NCI-H2227 (cell line): ENCODE measurements around the gene PLP1.
"Not testable (repeated sequence)": the region's sequence is repeated elsewhere in the genome, so short reads cannot be mapped to it uniquely, and the experiment has no call there.

Experiments
- DNase-seq: peaks from one replicate; lab custom pipeline; 2025; ENCODE audit not compliant: unreplicated experiment; lab: John Stamatoyannopoulos, UW

The PLP1 gene

DNA sequence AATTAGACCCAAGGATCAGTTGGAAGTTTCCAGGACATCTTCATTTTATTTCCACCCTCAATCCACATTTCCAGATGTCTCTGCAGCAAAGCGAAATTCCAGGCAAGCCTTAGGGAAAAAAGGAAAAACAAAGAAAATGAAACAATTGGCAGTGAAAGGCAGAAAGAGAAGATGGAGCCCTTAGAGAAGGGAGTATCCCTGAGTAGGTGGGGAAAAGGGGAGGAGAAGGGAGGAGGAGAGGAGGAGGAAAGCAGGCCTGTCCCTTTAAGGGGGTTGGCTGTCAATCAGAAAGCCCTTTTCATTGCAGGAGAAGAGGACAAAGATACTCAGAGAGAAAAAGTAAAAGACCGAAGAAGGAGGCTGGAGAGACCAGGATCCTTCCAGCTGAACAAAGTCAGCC lies at the start of gene PLP1:
PLP1 (plus strand) TSS at position 295 of the 400 bp plus-strand sequence. CDS start 156 bp downstream, outside the sequence.
- DNase-seq, result peak; percentile 35

DNA sequence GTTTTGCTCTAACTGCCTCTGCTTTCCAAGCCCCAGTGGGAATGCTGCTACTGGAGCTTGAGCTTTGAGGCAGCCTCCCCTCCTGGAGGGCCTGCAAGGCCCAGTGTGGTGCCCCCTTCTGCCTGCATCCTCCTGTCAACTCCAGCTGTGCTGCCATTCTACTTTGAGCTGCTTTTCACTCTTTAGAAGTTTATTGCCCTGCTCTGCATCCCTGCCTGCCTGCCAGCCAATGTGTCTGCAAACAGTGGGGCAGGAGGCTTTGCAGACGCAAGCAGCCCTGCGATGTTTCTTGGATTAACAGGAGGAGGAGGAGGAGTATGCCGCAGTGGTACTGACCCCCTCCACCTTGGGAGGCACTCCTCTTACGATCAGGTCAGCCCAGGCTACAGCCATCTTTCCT lies 49.5 kb upstream of the PLP1 start:
- DNase-seq, result no peak

DNA sequence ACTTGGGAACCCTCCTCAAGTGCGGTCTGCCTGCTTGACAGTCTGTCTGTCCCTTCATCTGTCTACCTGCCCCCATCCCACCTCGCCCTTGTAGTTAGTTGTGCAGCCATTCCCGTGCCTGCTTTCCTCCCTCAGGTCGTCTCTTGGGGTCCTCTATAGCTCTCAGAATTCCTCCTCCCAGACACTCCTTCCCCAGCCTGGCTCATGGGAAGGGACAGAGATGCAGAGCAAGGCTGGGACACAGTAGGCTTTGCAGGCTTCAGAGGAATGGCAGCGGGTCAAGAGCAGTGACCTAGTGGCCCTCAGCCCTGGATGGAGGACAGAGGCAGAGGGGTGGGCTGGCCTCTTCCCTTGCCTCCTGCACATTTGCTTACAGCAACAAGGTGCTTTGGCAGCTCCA lies 47.6 kb upstream of the PLP1 start:
- no peak for DNase-seq

GRCh38 chrX:103730147-103730795 lies 46.4 kb upstream of the PLP1 start:
- DNase-seq, result no peak

DNA sequence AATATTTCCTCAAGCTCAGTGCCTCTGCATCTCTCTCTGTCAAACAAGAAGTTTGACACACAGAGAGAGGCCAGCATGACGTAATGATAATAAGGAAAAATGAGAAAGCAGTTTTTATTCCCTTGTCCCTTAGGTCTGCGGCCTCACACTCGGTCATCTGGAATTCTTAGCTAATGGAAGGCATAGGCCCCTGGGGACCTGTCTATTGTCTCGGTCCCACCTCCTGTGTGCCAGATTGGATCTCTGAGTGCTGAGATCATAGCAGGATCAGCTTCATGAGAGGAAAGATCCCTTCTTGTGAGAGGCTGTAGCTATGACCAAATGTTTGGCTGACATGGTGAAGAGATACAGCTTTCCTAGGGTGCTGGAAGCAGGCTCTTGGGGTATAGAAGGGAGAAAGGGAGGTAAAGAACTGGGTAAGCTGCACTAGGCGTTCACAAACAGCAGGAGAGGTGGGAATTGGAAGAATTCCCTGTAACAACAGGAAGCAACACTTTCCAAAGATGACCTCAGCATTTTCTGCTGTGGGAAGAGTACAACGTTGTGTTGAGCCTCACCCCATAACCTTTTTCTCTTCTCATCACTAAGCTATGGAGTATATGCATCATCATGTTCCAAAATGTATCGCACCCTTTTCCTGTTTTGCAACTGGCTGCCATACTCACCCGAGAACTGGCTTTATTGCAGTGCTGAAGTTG lies 45.7 kb upstream of the PLP1 start:
- no peak for DNase-seq

DNA sequence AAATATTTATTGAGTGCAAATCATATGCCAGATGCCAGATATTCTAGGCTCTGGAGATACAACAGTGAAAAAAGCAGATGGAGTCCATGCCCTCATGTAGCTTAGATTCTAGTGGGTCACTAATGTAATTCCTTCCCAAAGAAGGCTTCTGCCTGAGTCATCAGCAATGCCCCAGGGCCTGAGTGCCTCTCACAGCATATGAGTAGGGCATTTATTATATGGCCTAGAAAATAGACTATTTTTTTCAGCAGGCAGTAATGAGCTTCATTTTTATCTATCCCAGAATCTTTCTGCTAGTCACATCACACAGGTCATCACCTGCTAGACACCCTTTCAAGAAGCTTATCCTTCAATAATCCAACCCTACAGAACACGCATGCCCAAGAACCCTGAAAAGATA lies 43.6 kb upstream of the PLP1 start:
- no peak for DNase-seq

DNA sequence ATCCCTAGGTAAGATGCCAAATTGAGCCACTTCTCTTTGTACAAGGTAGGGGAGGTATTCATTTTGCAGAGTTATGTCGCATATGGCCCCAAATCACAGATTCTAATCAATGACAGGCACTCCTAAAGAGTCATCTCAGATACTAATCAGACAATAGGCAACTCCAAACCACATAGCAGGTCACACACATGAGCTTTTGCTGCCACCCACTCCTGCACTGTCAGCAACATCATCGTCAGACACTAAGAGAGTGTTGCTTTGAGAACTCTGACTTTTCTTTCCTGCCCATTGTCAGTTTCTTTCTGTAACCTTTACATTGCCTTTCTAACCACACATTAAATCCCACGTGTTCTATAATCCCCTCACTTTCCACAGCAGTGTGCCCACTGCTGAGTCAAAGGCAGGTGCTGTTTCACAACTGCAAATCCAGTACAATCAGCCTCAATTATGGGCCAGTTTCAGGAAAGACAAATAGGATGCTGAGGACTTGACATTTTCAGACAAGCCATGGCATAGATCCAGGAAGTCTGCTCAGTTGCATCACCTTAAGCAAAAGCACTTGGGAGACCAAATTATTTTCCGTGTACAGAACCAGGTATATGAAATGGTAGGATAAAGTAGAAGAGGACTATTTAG lies 42.4 kb upstream of the PLP1 start:
- peak; percentile 66 for DNase-seq

- no peak for DNase-seq
Measured at GRCh38 chrX:103737696-103738095, 38.9 kb upstream of the PLP1 start.

GRCh38 chrX:103739421-103739820 lies 37.2 kb upstream of the PLP1 start:
- DNase-seq, result peak; percentile 24

DNA sequence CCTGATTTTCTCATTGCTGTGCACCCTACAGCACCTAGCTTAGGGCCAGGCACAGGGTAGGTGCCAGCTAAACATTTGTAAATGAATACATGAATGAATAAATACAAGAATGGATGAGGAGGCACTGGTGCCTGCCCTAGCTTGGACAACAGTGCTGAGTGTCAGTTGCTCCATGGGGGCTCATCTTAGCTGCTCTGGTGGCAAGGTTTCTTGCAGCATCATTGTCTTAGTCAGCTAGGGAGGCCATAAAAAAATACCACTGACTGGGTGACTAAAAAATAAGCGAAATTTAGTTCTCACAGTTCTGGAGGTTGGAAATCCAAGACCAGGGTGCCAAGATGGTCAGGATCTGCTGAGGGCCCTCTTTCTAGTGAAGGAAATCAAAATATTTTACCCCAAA lies 34.8 kb upstream of the PLP1 start:
- no peak for DNase-seq

GRCh38 chrX:103742339-103742738 lies 34.3 kb upstream of the PLP1 start:
- DNase-seq, result no peak

GRCh38 chrX:103747163-103747562 lies 29.5 kb upstream of the PLP1 start:
- DNase-seq, result no peak

DNA sequence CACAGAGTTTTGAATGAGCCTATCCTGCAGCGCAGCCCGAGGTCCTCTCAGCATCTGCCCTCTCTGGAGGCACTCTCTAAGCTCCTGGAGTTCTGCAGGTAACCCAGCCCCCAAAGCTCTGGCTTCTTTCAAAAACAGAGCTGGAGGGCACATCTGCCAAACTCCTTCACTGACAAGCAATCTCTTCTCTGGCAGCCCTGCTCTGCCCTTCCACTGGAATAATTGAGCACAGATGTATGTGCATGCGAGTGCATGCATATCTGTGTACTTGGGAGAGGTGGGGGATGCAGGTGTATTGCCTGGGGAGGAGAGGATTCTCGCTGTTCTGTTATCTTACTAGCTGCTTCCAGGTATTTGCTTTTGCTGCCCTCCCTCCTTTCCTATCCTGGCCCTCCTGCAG lies 22.2 kb upstream of the PLP1 start:
- DNase-seq, result no peak

GRCh38 chrX:103756736-103757135 lies 19.9 kb upstream of the PLP1 start:
- no peak for DNase-seq

- DNase-seq, result no peak
Measured at GRCh38 chrX:103758555-103758954, 18.1 kb upstream of the PLP1 start.

DNA sequence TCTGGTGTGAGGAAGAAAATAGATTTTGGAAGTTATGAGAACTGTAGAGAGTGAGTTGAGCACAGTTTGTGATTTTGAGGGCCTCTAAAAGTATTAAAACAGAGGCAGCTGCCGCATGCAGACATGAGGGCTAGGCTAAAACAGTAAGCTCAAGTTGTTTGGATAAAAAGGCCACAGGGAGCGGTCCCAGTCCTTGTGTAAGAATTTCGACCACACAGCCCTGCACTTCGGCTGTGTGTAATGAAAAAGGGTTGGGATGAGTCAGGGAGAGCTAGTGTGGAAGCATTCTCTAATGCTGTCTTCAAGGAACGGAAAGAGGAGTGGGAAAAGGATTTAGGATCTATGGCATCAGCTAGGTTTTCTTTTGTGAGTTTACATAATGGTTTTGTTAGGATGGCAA lies 13.1 kb upstream of the PLP1 start:
- not testable (repeated sequence) for DNase-seq

- DNase-seq, result not testable (repeated sequence)
Measured at GRCh38 chrX:103766813-103767555, 9.7 kb upstream of the PLP1 start.

DNA sequence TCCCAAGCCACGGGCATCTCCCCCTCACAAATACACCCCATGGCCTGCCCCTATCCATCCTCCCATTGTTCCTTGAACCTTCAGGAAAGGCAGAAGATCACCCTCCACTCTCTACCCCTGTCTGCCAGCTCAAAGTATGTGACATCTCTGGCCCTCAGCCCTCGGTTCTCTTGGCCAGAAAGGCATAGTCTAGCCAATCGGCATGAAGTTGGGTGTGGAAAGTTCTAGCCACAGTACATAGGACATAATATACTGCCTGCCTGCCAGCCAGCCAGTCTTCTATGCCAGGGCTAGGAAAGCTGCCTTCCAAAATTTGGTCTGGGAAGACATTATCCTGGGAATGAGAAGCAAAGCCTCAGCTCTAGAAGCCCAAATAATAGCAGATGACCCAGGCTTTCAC lies 3.2 kb upstream of the PLP1 start:
- no peak for DNase-seq

DNA sequence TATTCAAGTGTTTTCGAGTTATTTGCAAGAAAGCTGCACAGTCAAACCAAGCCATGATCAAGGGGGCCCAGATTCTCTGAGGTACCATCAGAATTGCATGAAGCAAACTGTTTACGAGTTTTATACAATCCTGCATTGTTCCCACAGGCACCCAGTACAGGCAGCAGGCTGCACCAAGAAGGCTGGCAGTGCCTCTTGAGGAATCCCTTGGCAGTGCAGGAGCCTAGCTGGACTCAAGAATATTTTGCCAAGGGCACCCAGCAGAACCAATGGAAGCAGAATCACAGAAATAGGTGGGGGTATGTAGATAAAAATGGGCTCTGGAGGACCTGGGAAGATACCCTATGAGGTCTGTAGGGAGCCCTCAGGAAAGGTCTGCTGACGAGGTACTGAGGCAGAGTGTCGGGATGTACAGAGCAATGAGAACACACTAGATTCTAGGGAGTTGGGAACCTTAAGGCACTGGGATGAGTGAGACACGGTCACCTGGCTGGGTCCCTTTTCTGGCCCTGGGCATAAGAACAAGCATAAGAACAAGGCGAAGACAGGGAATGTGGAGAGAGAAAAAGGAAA lies 2.5 kb upstream of the PLP1 start:
- peak; percentile 50 for DNase-seq

DNA sequence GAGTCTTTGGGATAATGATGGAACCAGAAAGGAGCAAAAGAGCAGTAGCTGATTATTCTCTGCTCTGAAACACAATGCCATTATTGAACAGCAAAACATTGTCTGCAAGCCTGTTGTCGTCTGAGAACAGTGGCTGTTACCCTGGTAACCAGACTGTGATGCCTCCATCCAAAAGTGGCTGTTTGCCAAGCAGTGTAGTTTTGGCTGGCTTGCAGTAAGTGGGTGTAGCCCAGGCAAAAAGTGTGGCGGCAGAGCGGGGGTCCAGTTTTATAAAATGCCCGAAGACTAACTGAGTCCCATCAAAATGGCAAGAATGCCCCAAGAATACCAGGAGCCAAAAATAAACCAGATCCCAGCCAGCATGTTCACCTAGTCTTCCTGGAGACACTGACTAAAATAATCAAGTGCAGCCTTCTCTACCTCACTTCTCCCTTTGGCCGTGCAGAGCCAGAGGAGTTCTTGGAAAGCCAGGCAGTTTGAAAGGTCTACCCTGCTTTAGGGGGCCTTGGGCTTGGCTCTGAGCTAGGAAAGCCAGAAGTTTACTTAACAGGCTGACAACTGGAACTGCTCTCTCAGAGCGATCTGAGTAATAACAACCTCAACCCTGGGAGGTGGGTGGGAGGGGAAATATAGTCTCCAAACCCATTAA lies 2.6 kb downstream of the PLP1 start:
- DNase-seq, result peak; percentile 75
